Ectodermal cell (in vitro differentiated cells): ENCODE results near the gene SERPINB13. TPM values are rescaled to one million over a fixed set of nuclear protein-coding genes. Genes with fewer than 3 reads are reported as not detected.

ENCODE experiments used
- H3K27ac ChIP-seq: 2 replicates; pipeline ENCODE4 v1.7.0; 2013; ENCODE audit warnings: mild to moderate bottlenecking, low read depth, low read length; ENCODE audit not compliant: insufficient read depth, poor library complexity, severe bottlenecking
- H3K27me3 ChIP-seq: 2 replicates; pipeline ENCODE4 v1.7.0; 2013; ENCODE audit warnings: mild to moderate bottlenecking, low read length; ENCODE audit not compliant: insufficient read depth, control insufficient read depth, poor library complexity, severe bottlenecking
- H3K36me3 ChIP-seq: one replicate; pipeline ENCODE4 v1.7.0; 2013; ENCODE audit warnings: low read length; ENCODE audit not compliant: control insufficient read depth, insufficient read depth
- H3K4me1 ChIP-seq: one replicate; pipeline ENCODE4 v1.7.0; 2013; ENCODE audit warnings: low read length; ENCODE audit not compliant: control insufficient read depth, insufficient read depth
- H3K4me3 ChIP-seq: 2 replicates; pipeline ENCODE4 v1.7.0; 2013; ENCODE audit warnings: low read depth, low read length, control low read depth; ENCODE audit not compliant: insufficient read depth
- H3K9me3 ChIP-seq: 2 replicates; pipeline ENCODE4 v1.7.0; 2013; ENCODE audit warnings: mild to moderate bottlenecking, low read length, moderate library complexity; ENCODE audit not compliant: control insufficient read depth
- WGBS, 2 experiments: methylation state at CpG; one replicate each; pipeline ENCODE4 v1.1.7; 2013; ENCODE audit warnings: missing lambda C conversion rate in 2 of 2; 5-methylcytosine and 5-hydroxymethylcytosine counted together
- polyA plus RNA-seq, 4 experiments: library from polyadenylated mRNA; stranded (reverse); fragments of 50-300 nt; gene quantifications; one replicate each; pipeline ENCODE4 v1.2.3, GENCODE V29; 2013

SERPINB13 gene, protein sequence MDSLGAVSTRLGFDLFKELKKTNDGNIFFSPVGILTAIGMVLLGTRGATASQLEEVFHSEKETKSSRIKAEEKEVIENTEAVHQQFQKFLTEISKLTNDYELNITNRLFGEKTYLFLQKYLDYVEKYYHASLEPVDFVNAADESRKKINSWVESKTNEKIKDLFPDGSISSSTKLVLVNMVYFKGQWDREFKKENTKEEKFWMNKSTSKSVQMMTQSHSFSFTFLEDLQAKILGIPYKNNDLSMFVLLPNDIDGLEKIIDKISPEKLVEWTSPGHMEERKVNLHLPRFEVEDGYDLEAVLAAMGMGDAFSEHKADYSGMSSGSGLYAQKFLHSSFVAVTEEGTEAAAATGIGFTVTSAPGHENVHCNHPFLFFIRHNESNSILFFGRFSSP
- not detected for polyA plus RNA-seq (2013, experiment 1 of 4)
- not detected for polyA plus RNA-seq (2013, experiment 2 of 4)
- polyA plus RNA-seq (2013, experiment 3 of 4) = not detected
- polyA plus RNA-seq (2013, experiment 4 of 4) = not detected

DNA sequence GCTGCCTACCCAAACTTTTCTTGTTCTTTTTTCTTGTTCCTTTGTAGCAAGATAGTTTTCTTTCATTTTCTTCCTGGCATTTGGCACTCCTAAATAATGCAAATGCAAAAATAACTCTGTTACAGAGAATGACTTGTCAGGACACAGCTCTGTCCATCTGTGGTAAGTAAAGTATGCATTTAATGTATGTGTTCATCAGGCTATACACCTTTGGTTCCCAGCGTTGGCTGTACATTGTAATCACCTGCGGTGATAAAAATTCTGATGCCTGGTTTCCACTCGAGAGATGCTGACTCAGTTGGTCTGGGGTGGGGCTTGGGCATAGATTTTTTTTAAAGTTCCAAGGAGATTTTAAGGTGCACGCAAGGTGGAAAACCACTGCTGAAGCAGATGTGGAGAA is at the start of gene SERPINB13:
Gene SERPINB13 (plus strand): TSS at position 378 of the 400 bp plus-strand sequence. CDS start 1,325 bp downstream, outside the sequence.
- 95 to 96% methylated on average over 4 of the region's 4 CpGs for WGBS, 2 experiments
- Histone ChIP-seq H3K4me1 (no peaks in the 10 kb centered on the region), H3K9me3 (no peaks in the 10 kb centered on the region), H3K27me3 (no peaks in the 10 kb centered on the region), H3K36me3 (no peaks in the 10 kb centered on the region), H3K4me3 (no peak within 1 kb of the TSS), H3K27ac (no peak within 1 kb of the TSS)

DNA sequence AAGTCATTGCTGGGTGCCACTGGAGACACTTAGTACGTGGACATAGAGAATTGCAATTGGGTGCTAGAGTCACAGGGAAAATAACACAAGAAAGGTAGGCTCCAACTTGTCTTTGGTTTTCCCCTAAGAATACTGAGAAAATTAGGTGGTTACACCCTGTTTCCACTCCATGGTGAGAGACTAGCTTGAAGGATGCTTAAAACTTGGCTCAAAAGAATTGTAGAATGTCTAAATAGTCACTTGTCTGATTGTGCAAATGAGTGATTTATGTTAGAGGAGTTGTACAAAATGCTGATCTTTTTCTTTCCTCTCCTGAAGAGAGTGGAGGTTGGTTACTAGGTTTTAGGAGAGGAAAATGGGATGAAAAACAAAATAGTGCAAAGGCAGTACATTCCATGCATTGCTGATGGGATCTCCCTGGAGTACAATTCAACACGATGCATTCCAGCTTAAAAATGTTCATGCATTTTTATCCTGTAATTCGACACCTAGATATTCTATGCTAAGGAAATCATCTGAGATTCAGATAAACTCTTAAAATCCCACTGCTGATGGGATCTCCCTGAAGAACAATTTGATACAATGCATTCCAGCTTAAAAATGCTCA is 47.1 kb upstream of the SERPINB13 start:
- Histone ChIP-seq H3K27me3 (no peaks in the 10 kb centered on the region), H3K4me3 (no peak overlapping the region), H3K36me3 (no peaks in the 10 kb centered on the region), H3K9me3 (no peaks in the 10 kb centered on the region), H3K27ac (peak overlapping the region; percentile 31), H3K4me1 (peaks cover 6% of the 10 kb centered on the region)
- 86 to 90% methylated on average over 3 of the region's 3 CpGs for WGBS, 2 experiments

DNA sequence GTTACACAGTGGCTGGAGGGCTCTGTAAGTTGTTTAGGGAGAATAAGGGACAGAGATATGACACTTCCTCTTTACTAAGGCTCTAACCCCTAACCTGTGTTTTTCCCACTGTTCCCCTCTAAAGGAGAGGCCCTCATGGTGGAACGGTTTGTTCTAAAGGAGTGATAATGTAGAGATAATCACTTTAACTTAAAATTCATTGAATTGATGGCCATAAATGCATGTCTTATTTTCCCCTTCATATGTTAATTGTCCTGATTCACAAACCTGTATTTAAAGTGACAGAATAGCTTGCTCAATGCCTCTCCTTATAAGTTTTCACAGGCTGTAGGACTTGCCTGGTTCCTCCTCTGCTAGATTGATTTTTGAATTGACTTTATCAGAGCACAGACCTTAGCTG is 45.1 kb upstream of the SERPINB13 start, which contains the start of gene SERPINB12:
Gene SERPINB12 (plus strand): TSS at position 301 of the 400 bp plus-strand sequence. CDS start 13,791 bp downstream, outside the sequence.
- WGBS, 2 experiments = no CpG with 5 or more reads among the region's 1 CpG
- no peaks in the 10 kb centered on the region for H3K27me3 ChIP-seq
- peaks cover 6% of the 10 kb centered on the region for H3K4me1 ChIP-seq
- no peak within 1 kb of the TSS for H3K27ac ChIP-seq
- no peak within 1 kb of the TSS for H3K4me3 ChIP-seq
- H3K36me3 ChIP-seq = no peaks in the 10 kb centered on the region
- H3K9me3 ChIP-seq = no peaks in the 10 kb centered on the region

DNA sequence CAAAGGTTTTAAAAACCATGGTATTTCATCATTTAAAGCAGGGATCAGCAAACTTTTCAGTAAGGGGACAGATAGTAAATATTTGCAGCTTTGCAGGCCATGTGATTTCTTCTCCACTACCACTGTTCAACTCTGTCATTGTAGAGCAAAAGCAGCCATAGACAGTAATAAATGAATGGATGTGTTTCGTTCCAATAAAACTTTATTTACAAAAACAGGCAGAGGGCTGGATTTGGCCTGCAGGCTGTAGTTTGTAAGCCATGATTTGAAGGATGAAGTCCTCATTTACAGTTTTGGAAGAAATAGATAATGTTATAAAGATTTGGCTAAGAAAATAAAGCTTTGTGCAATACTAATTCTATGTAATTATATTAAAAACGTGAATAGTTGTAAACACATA is 43.1 kb upstream of the SERPINB13 start:
- 92 to 100% methylated on average over 1 of the region's 2 CpGs for WGBS, 2 experiments
- Histone ChIP-seq H3K4me3 (no peak overlapping the region), H3K27me3 (no peaks in the 10 kb centered on the region), H3K9me3 (no peaks in the 10 kb centered on the region), H3K36me3 (no peaks in the 10 kb centered on the region), H3K4me1 (peaks cover 6% of the 10 kb centered on the region), H3K27ac (no peak overlapping the region)

DNA sequence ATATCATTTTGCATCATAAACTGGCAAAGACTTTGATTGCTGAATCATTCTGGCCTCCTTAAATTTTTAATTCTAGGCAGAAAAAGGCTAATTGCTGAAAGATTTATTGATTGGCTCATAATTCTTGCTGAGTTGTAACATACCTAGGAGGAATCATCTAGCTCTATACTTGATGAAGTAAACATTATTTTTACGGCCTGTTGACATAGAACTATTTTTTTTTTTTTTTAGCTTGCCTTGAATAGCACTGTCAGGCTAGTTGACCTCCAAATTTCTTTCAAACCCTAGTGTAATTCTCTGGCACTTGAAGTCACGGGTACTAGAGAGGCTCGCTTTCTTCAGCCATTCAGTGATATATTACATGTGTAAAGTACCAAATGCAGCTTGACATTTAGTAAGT is 42.1 kb upstream of the SERPINB13 start:
- Histone ChIP-seq H3K4me3 (no peak overlapping the region), H3K36me3 (no peaks in the 10 kb centered on the region), H3K4me1 (no peaks in the 10 kb centered on the region), H3K9me3 (no peaks in the 10 kb centered on the region), H3K27ac (no peak overlapping the region), H3K27me3 (no peaks in the 10 kb centered on the region)
- 86 to 94% methylated on average over 3 of the region's 3 CpGs for WGBS, 2 experiments

DNA sequence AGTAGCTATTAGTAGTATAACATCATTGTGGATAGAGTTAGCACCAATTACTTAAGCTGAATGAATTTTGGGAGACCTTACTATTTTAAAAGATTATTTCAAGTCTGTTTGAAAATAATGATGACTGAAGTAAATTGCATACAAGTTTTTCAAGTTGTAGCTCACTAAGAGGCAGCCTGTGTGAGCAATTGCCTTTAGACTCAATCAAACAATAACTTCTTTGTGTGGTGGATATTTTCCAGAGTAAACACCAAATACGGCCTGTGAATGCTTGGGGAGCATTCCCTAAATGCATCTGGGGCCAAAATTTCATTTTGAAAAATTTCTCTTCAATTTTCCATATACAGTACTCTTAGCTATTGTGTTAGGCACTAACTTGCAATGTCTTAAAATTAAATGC is 37.1 kb upstream of the SERPINB13 start:
- no peak overlapping the region for H3K4me3 ChIP-seq
- no peaks in the 10 kb centered on the region for H3K36me3 ChIP-seq
- H3K4me1 ChIP-seq = no peaks in the 10 kb centered on the region
- no peaks in the 10 kb centered on the region for H3K9me3 ChIP-seq
- no peaks in the 10 kb centered on the region for H3K27me3 ChIP-seq
- 87% methylated on average over 1 of the region's 1 CpG; no CpG with 5 or more reads in 1 of the 2 experiments for WGBS, 2 experiments
- H3K27ac ChIP-seq = no peak overlapping the region

DNA sequence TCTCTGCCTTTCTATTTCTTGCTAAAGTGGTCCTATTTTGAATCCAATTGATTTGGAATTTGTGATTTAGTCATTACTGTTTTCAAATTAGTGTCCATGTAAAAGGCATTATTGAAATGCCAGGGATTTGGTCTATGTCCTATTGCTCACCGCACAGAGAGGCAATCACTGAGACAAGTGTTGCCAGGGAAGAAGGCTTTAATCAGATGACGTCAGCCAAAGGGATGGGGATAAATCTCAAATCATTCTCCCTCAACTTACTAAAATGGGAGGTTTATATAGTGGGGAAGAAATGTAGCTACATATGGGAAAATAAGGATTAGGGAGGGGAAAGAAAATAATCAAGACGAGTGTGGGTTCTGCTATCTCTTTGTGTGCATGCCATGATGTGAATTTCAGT is 35.4 kb upstream of the SERPINB13 start:
- Histone ChIP-seq H3K27ac (no peak overlapping the region), H3K36me3 (no peaks in the 10 kb centered on the region), H3K27me3 (no peaks in the 10 kb centered on the region), H3K9me3 (no peaks in the 10 kb centered on the region), H3K4me3 (no peak overlapping the region), H3K4me1 (no peaks in the 10 kb centered on the region)
- 79 to 94% methylated on average over 2 of the region's 3 CpGs for WGBS, 2 experiments

DNA sequence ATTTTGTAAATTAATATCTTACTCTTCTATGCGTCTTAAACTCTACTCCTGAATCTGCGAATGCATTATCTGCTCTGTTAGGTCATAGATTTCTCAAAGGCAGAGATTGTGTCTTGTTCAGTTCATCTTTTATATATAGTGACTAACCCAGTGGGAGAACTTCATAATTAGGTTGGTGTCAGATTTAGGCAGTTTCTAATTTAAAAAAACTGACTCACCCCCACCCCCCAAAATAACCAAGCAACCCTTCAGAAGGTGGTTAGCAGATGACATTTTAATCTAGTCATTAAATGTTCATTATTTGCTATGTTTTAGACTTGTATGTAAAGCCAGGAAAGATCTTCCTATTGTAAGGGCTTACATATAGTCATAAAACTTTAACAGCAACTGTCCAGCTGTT is 34.6 kb upstream of the SERPINB13 start:
- no peak overlapping the region for H3K27ac ChIP-seq

DNA sequence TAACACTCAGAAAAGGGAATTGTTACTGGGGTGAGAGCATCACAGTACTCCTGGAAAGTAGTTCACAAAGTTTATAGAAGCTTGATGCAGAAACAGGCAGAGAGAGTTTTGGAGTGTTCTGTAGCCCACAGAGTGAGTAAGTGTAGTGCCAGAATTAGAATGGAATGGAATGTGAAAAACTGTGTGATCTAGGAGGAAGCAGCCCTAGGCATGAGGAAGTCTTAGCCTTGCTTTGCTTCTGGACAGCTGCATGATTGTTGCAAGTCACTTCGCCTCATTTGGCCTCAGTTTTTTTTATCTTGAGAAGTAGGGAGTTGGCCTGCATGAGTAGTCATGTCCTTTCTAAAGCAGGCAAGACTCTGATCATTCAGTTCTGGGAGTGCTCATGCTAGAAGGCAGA is 34.1 kb upstream of the SERPINB13 start:
- no peaks in the 10 kb centered on the region for H3K4me1 ChIP-seq
- no peaks in the 10 kb centered on the region for H3K36me3 ChIP-seq
- WGBS, 2 experiments = 89 to 93% methylated on average over 1 of the region's 1 CpG
- no peaks in the 10 kb centered on the region for H3K27me3 ChIP-seq
- no peaks in the 10 kb centered on the region for H3K9me3 ChIP-seq
- H3K27ac ChIP-seq = no peak overlapping the region
- no peak overlapping the region for H3K4me3 ChIP-seq

More for the DNA sequence above, 34.6 kb upstream of the SERPINB13 start:
- H3K27me3 ChIP-seq = no peaks in the 10 kb centered on the region
- 100% methylated on average over 2 of the region's 2 CpGs for WGBS, 2 experiments
- no peaks in the 10 kb centered on the region for H3K9me3 ChIP-seq
- no peak overlapping the region for H3K4me3 ChIP-seq
- H3K4me1 ChIP-seq = no peaks in the 10 kb centered on the region
- H3K36me3 ChIP-seq = no peaks in the 10 kb centered on the region
